Astrocyte (in vitro differentiated cells and primary cell): ENCODE data around the gene CSNK1E. TPM values are rescaled to one million over a fixed set of nuclear protein-coding genes. Genes with fewer than 3 reads are reported as not detected.

Source experiments
- DNase-seq: peaks from one replicate; pipeline ENCODE4 v3.0.0-alpha.2; 2010; ENCODE audit warnings: low read depth
- FAIRE-seq: peaks from 2 replicates; lab custom pipeline; 2011; peaks lifted over from hg19 to GRCh38; lab: Jason Lieb, UNC
- H2AFZ ChIP-seq: 2 replicates; pipeline ENCODE4 v1.6.0; 2012; ENCODE audit warnings: low read depth, low read length, inconsistent platforms
- H3K27ac ChIP-seq: 2 replicates; pipeline ENCODE4 v1.5.1; 2011; ENCODE audit warnings: low read depth, low read length, inconsistent platforms
- H3K27me3 ChIP-seq: 2 replicates; pipeline ENCODE4 v1.6.0; 2011; ENCODE audit warnings: low read length, inconsistent platforms; ENCODE audit not compliant: insufficient read depth
- H3K36me3 ChIP-seq: 2 replicates; pipeline ENCODE4 v1.5.1; 2011; ENCODE audit warnings: low read length, inconsistent platforms; ENCODE audit not compliant: insufficient read depth
- H3K4me1 ChIP-seq: 2 replicates; pipeline ENCODE4 v1.5.1; 2011; ENCODE audit warnings: low read length, inconsistent platforms; ENCODE audit not compliant: insufficient read depth
- H3K4me2 ChIP-seq: 2 replicates; pipeline ENCODE4 v1.6.0; 2012; ENCODE audit warnings: low read length, inconsistent platforms
- H3K4me3 ChIP-seq: 2 replicates; pipeline ENCODE4 v1.5.1; 2011; ENCODE audit warnings: low read depth, mild to moderate bottlenecking, low read length, inconsistent platforms; ENCODE audit not compliant: insufficient read depth
- H3K79me2 ChIP-seq: 2 replicates; pipeline ENCODE4 v1.6.0; 2012; ENCODE audit warnings: mild to moderate bottlenecking, low read length, inconsistent platforms; ENCODE audit not compliant: insufficient read depth
- H3K9ac ChIP-seq: 2 replicates; pipeline ENCODE4 v1.6.0; 2012; ENCODE audit warnings: mild to moderate bottlenecking, low read length, inconsistent platforms
- H3K9me3 ChIP-seq: 2 replicates; pipeline ENCODE4 v1.5.1; 2012; ENCODE audit warnings: low read depth, mild to moderate bottlenecking, low read length, inconsistent platforms; ENCODE audit not compliant: insufficient read depth
- H4K20me1 ChIP-seq: 2 replicates; pipeline ENCODE4 v1.6.0; 2012; ENCODE audit warnings: low read length, inconsistent platforms; ENCODE audit not compliant: insufficient read depth
- H3K27ac Mint-ChIP-seq: one replicate; pipeline ENCODE4 v1.8.0; 2021; ENCODE audit warnings: mild to moderate bottlenecking, mixed read lengths; ENCODE audit not compliant: unreplicated experiment
- H3K27me3 Mint-ChIP-seq: one replicate; pipeline ENCODE4 v1.8.0; 2021; ENCODE audit warnings: low read depth, mixed read lengths; ENCODE audit not compliant: unreplicated experiment
- H3K36me3 Mint-ChIP-seq: one replicate; pipeline ENCODE4 v1.8.0; 2021; ENCODE audit warnings: low read depth, mixed read lengths; ENCODE audit not compliant: unreplicated experiment
- H3K4me1 Mint-ChIP-seq: one replicate; pipeline ENCODE4 v1.8.0; 2021; ENCODE audit warnings: low read depth, mixed read lengths; ENCODE audit not compliant: unreplicated experiment
- H3K4me3 Mint-ChIP-seq: one replicate; pipeline ENCODE4 v1.8.0; 2021; ENCODE audit warnings: mild to moderate bottlenecking, moderate library complexity, mixed read lengths; ENCODE audit not compliant: unreplicated experiment
- H3K9me3 Mint-ChIP-seq: one replicate; pipeline ENCODE4 v1.8.0; 2021; ENCODE audit warnings: mild to moderate bottlenecking, mixed read lengths; ENCODE audit not compliant: unreplicated experiment
- EZH2 ChIP-seq: IDR thresholded peaks from 2 replicates; pipeline ENCODE4 v1.6.1; 2012; ENCODE audit warnings: mild to moderate bottlenecking, low read length, inconsistent platforms; ENCODE audit not compliant: insufficient read depth
- total RNA-seq: library from RNA; stranded (reverse); gene quantifications from 2 replicates; pipeline ENCODE4 v1.2.1, GENCODE V29; 2021
- TF ChIP-seq, protein P1 (sequence below): IDR thresholded peaks from 2 replicates; pipeline ENCODE4 v1.5.1; 2011; ENCODE audit warnings: low read depth, mild to moderate bottlenecking, inconsistent platforms, low read length, moderate library complexity; ENCODE audit not compliant: insufficient read depth

CSNK1E gene
- total RNA-seq, 1 donor from 2014 or later = 171 TPM

DNA sequence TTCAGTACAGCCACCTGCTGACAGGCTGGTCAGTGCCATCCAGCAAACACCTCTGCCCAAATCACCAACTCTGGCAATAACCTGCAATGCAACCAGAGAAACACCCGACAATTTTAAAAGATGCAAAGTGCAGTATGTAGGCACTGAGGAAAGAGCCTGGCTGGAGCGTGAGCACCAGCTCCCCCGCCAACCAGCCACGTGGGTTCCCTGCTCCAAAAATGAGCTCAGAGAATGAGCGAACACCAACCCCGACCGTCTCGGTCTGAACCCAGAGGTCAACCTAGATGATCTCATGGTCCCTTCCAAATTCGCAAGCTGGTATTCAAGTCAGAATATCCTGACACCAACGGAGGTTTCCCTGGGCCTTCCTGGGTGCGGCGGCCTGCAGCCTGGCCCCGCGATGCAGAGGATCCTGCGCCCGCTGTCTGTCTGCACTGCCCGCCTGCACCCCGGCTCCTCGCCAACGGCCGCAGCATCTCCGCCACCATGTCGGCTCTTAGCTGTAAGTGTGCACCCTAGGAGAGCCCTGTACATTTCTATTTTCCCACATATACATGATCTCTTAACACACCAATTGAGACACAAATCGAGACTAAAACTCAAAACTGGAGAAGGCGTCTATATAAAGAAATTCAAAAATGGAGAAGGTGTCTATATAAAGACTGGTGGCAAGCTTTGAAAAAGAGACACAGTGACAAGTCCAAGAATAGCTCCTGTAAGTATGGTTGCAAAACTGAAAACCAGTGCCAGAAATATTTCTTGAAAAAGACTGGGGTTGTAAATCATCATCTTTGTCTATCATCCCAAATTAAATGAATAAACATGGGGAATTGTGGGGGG lies 67.2 kb downstream of the CSNK1E start:
- Histone ChIP-seq H4K20me1 (peaks cover 83% of the 10 kb centered on the region), H3K4me2 (no peak overlapping the region), H3K4me1 (no peaks in the 10 kb centered on the region), H3K27me3 (no peaks in the 10 kb centered on the region), H3K79me2 (peaks cover 87% of the 10 kb centered on the region), H3K36me3 (peaks cover 4% of the 10 kb centered on the region), H3K27ac (no peak overlapping the region), H3K9me3 (no peaks in the 10 kb centered on the region), H3K9ac (no peak overlapping the region), H2AFZ (no peak overlapping the region), H3K4me3 (no peak overlapping the region)
- Mint-ChIP-seq H3K4me3 (no peak overlapping the region), H3K36me3 (peaks cover 24% of the 10 kb centered on the region), H3K27ac (peak overlapping the region; percentile 34), H3K4me1 (no peaks in the 10 kb centered on the region), H3K27me3 (no peaks in the 10 kb centered on the region), H3K9me3 (peaks cover 3% of the 10 kb centered on the region)
- DNase-seq (no peak), FAIRE-seq (no peak)
- no peak for TF ChIP-seq EZH2
- TF ChIP-seq, protein P1, sequence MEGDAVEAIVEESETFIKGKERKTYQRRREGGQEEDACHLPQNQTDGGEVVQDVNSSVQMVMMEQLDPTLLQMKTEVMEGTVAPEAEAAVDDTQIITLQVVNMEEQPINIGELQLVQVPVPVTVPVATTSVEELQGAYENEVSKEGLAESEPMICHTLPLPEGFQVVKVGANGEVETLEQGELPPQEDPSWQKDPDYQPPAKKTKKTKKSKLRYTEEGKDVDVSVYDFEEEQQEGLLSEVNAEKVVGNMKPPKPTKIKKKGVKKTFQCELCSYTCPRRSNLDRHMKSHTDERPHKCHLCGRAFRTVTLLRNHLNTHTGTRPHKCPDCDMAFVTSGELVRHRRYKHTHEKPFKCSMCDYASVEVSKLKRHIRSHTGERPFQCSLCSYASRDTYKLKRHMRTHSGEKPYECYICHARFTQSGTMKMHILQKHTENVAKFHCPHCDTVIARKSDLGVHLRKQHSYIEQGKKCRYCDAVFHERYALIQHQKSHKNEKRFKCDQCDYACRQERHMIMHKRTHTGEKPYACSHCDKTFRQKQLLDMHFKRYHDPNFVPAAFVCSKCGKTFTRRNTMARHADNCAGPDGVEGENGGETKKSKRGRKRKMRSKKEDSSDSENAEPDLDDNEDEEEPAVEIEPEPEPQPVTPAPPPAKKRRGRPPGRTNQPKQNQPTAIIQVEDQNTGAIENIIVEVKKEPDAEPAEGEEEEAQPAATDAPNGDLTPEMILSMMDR = no peak

DNA sequence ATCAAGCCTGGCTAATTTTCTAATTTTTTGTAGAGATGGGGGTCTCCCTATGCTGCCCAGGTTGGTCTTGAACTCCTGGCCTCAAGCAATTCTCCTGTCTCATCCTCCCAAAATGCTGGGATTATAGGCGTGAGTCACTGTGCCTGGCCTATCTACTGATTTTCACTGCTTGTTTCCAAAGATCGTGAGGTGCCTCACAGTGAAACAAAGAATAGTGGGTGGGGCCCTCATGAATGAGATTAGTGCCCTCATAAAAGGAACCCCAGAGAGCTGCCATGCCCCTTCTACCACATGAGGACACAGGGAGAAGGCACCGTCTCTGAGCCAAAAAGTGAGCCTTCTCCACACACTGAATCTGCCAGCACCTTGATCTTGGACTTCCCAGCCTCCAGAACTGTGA lies 67.9 kb downstream of the CSNK1E start:
- Mint-ChIP-seq H3K27me3 (no peaks in the 10 kb centered on the region), H3K4me3 (no peak overlapping the region), H3K4me1 (no peaks in the 10 kb centered on the region), H3K9me3 (peaks cover 3% of the 10 kb centered on the region), H3K27ac (no peak overlapping the region), H3K36me3 (peaks cover 24% of the 10 kb centered on the region)
- no peaks in the 10 kb centered on the region for H3K4me1 ChIP-seq
- H3K36me3 ChIP-seq = peaks cover 7% of the 10 kb centered on the region
- H3K79me2 ChIP-seq = peaks cover 79% of the 10 kb centered on the region
- FAIRE-seq (no peak), DNase-seq (no peak)
- TF ChIP-seq, protein P1 = no peak
- no peak for TF ChIP-seq EZH2
- peaks cover 79% of the 10 kb centered on the region for H4K20me1 ChIP-seq
- H3K27me3 ChIP-seq = no peaks in the 10 kb centered on the region
- no peak overlapping the region for H3K9ac ChIP-seq
- no peak overlapping the region for H3K27ac ChIP-seq
- H3K9me3 ChIP-seq = no peaks in the 10 kb centered on the region
- H3K4me2 ChIP-seq = no peak overlapping the region
- no peak overlapping the region for H2AFZ ChIP-seq
- no peak overlapping the region for H3K4me3 ChIP-seq

GRCh38 chr22:38248280-38248679 lies 69.0 kb downstream of the CSNK1E start:
- no peak for TF ChIP-seq EZH2
- TF ChIP-seq, protein P1 = no peak
- Mint-ChIP-seq H3K4me3 (no peak overlapping the region), H3K27me3 (no peaks in the 10 kb centered on the region), H3K9me3 (peaks cover 3% of the 10 kb centered on the region), H3K36me3 (peaks cover 30% of the 10 kb centered on the region), H3K27ac (peak overlapping the region; percentile 58), H3K4me1 (peaks cover 6% of the 10 kb centered on the region)
- DNase-seq (no peak), FAIRE-seq (no peak)
- peaks cover 10% of the 10 kb centered on the region for H3K36me3 ChIP-seq
- H3K9ac ChIP-seq = no peak overlapping the region
- H3K79me2 ChIP-seq = peaks cover 75% of the 10 kb centered on the region
- peaks cover 75% of the 10 kb centered on the region for H4K20me1 ChIP-seq
- no peak overlapping the region for H3K27ac ChIP-seq
- H3K4me3 ChIP-seq = no peak overlapping the region
- H2AFZ ChIP-seq = no peak overlapping the region
- H3K4me2 ChIP-seq = no peak overlapping the region
- no peaks in the 10 kb centered on the region for H3K27me3 ChIP-seq
- no peaks in the 10 kb centered on the region for H3K9me3 ChIP-seq
- peaks cover 9% of the 10 kb centered on the region for H3K4me1 ChIP-seq
